GM12892 (cell line): ENCODE results near the gene MT1M.

Source experiments
- DNase-seq: peaks from one replicate; pipeline ENCODE4 v3.0.0; 2011; ENCODE audit not compliant: insufficient read length
- FAIRE-seq: peaks from 2 replicates; lab custom pipeline; 2011; peaks lifted over from hg19 to GRCh38; lab: Jason Lieb, UNC
- POLR2A ChIP-seq: IDR thresholded peaks from 2 replicates; pipeline ENCODE4 v1.6.1; 2011; ENCODE audit warnings: low read depth, low read length, control low read depth
- POLR2AphosphoS5 ChIP-seq: IDR thresholded peaks from 2 replicates; pipeline ENCODE4 v1.6.1; 2011; ENCODE audit warnings: low read depth, low read length, control low read depth
- TAF1 ChIP-seq: IDR thresholded peaks from 2 replicates; pipeline ENCODE4 v1.6.1; 2011; ENCODE audit warnings: low read depth, mild to moderate bottlenecking, control low read depth, low read length, borderline replicate concordance

Gene MT1M

GRCh38 chr16:56679078-56679730 lies 46.7 kb downstream of the MT1M start:
- DNase-seq (no peak), FAIRE-seq (no peak)
- TF ChIP-seq POLR2A (no peak), TAF1 (no peak), POLR2AphosphoS5 (no peak)

- no peak for DNase-seq
- TF ChIP-seq POLR2AphosphoS5 (no peak), POLR2A (no peak), TAF1 (no peak)
- no peak for FAIRE-seq
Measured at GRCh38 chr16:56679818-56680217, 47.4 kb downstream of the MT1M start.

- FAIRE-seq (peak; percentile 85), DNase-seq (peak; percentile 84)
- peak; percentile 55; the same call in 1 of the 2 replicates for TF ChIP-seq TAF1
- TF ChIP-seq POLR2AphosphoS5: peak; percentile 84
- peak; percentile 92 for TF ChIP-seq POLR2A
Measured at GRCh38 chr16:56681939-56682702, 49.7 kb downstream of the MT1M start, which contains the start of gene MT1X. Gene MT1X, plus strand, starts transcription at chr16:56682470. Its CDS starts 71 bp downstream, at chr16:56682541.

- TF ChIP-seq TAF1 (no peak), POLR2A (no peak), POLR2AphosphoS5 (no peak)
- FAIRE-seq (no peak), DNase-seq (no peak)
Measured at GRCh38 chr16:56682703-56683397, 50.4 kb downstream of the MT1M start.
